HG03280 (cell line): ENCODE data around the gene PTPN1.
"Not testable (repeated sequence)": the region's sequence is repeated elsewhere in the genome, so short reads cannot be mapped to it uniquely, and the experiment has no call there.

ENCODE experiments used
- ATAC-seq: cut with Tn5 transposase; IDR thresholded peaks from one replicate; pipeline ENCODE4 v1.9.1; 2021; ENCODE audit warnings: mild to moderate bottlenecking, moderate library complexity; ENCODE audit not compliant: unreplicated experiment

Gene PTPN1

GRCh38 chr20:50602432-50603088 is 92.4 kb downstream of the PTPN1 start:
- ATAC-seq: no peak

DNA sequence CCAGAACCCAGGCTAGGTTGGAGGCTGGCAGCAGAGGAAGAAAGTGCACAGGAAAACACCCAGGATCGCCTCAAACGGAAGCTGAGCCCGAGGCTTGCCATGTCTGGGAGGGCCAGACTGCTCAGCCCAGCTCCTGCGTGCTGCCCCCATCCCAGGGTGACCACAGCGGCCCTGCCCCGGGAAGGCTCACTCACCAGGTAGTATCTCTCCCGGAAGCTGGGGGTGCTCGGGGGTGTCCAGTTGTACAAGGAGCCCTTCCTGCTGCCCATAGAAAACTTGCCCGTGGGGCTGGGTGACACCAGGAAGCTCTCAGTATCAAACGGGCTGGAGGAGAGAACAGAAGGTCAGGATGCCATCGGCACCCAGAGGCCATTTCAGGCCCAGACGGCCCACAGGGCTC is 94.3 kb downstream of the PTPN1 start:
- ATAC-seq: no peak

DNA sequence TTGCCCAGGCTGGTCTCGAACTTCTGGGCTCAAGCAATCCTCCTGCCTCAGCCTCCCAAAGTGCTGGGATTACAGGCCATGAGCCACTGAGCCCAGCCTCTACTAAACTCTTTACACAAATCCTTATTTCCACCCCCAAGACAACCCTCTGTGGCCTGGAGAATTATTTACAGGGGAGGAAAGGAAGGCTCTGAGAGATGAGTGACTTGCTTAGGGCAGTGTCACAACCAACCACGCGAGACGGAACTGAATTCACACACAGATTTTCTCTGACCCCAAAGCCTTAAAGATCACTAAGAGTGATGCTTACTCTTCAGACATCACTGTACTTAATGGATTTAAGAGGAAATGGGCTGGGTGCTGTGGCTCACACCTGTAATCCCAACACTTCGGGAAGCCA is 95.0 kb downstream of the PTPN1 start:
- ATAC-seq: no peak

GRCh38 chr20:50607436-50607835 is 97.3 kb downstream of the PTPN1 start:
- ATAC-seq: no peak

DNA sequence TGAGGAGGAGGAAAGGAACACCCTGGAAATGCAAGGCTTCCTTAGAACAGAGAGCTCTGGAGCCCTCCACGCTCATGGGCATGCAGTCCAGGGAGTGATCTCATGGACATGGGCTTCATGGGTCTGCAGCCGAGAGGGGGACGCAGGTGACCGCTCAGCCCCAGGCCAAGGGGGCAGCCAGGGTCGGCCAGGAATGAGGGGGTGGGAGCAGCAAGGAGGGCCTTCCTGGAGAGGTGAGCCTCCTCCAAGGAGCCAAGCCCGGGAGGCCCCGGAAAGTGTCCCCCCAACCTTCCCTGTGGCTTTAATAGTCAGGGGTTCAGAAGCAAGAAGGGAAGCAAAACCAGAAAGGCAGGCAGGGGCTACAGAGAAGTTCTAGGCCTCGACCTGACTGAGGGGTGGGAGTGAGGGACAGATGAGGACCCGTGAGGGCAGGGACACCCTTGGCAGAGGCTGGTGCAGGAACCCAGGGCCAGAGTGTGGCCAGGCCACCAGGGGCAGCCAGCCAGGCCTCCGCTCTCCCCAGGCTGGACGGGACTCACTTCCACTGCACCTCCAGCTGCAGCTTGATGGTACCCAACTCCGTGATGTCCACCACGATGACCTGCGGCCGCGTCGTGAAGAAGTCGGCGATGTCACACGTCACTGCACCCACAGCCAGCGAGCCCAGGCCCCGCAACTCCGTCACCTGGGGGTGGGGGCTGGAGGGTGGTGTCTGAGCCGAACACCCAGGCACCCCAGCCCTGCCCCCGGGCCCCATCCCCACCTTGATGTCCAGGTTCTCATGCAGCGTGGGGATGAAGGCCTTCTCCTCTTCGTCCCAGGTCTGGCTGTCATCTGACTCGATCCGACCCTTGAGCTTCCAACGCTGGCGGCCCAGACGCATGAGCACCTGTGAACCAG is 97.9 kb downstream of the PTPN1 start:
- no peak for ATAC-seq

DNA sequence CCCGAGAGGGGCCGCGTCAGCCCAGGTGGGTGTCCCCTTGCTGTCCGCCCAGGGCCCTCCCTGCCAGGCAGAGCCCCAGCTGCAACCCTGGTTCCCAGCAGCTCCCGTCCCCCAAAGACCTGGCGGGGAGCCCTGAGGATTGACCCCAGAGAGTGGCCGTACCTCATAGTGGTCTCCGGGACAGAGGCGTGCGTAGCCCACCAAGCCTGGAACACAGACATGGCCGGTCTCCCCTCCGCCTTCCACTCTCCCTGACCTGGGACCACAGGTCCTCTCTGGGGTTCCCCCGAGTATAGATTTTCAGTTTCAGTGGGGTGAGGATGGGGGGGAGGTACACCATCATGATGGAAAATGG is 98.5 kb downstream of the PTPN1 start:
- no peak for ATAC-seq

DNA sequence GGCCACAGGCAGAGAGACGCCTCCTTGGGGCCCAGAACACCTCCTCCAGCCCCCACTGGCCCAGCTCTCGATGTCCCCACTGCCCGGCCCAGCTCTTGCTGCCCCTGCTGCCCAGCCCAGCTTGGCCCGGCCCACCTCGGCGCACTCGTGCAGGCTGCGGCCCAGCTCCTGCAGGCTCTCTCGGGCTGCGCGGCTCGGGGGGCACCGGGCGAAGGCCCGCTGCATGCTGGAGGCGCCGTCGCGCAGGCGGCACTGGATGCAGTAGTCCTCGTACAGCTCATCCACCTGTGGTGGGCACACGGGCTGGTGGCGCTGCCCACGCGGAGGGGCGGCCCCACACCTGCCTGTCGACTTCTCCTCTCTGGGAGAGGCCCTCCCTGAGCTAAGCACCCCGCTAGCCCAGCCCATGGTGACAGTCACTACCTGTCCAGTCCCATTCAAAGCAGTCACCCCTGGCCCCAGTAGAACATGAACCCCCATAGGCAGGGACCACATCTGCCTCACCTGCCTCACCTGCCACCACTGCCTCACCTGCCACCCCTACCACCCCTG is 99.3 kb downstream of the PTPN1 start:
- ATAC-seq: no peak

DNA sequence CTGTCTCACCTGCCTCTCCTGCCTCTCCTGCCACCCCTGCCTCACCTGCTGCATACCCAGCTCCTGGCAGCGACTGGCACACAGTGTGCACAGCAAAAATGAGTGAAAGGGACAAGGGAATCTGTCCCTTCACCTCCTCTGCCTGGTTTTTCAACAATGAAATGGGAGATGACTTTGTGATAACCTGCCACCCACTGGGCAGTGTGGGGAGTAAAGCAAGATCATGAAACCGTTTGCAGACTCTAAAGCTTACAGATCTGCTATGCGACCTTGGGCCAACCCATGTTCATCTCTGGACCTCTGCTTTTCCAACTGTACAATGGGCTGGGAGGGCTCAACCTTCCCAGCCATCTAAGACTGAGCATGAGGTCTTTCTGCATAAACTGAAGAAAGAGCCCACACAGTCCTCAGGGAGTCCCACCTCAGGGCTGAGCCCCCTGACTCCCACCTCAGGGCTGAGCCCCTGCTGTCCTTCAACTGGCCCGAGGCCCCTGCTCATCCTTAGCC is 100.1 kb downstream of the PTPN1 start:
- ATAC-seq: no peak

DNA sequence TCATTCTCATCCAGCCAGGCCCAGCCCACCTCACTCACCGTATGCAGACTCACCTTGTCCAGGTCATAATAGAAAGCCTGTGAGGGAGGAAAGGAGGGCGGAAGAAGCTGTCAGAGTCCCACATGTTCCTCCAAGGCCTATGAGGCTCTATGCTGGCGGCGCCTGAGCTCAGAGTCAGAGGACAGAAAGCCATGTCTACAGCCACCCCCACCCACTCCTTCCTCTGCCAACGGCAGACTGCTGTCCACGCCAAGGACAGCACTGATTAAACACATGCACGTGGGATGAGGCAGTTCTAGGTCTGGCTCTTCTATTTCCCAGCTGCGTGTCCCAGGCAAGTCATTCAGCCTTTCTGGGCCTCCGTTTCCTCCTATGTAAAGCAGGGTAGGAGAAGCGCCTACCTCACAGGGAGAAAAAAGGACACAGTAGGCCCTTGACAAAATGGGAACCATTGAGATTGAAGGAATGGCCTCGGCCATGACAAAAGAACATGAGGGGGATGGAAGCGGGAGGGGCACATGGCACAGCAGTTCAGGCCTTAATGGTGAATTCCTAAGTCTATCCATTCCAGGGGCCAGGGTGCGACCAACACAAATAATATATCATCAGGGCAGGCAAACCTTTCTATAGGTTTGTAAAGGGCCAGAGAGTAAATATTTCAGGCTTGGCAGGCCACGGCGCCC is 101.1 kb downstream of the PTPN1 start:
- no peak for ATAC-seq

DNA sequence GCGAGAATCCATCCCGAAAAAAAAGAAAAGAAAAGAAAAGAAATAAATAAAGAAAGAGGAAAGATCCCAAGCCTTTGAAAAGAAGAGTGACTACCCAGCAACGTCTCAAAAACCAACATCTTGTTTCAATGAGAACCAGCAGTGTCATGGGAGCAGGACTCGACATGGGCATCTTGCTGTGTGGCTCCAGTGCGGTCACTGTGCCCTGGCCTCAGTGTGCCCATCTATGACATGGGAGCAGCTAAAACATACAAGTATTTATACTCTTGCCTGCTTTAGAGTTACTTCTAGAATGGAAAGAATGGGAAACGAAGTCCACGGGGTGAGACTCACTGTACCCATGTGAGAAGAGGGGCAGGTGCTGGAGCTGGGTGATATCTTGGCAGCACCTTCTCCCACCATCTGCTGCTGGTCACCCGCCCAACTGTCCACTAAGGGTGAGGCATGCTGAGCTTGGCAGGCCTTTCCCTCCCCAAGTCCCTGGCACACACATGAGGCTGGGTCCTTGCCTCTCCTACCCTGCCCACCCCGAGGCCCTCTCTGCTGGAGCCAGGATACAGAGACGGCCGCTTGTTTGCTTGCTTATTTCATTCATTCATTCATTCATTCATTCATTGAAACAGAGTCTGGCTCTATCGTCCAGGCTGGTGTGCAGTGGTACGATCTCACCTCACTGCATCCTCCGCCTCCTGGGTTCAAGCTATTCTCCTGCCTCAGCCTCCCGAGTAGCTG is 103.4 kb downstream of the PTPN1 start:
- no peak for ATAC-seq

DNA sequence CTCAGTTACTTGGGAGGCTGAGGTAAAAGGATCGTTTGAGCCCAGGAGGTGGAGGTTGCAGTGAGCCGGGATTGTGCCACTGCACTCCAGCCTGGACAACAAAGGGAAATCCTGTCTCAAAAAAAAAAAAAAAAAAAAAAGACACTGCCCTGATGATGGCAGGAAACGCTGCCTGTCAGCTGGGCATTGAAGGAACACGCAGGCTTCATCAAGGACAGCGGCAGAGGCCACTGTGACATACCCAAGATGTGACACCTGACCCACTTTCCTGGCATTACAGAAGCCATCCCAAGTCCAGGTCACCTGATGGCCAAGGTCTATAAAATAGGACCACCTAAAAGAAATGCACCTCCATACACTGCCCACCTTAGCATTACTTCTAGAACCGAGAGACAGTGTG is 105.2 kb downstream of the PTPN1 start:
- no peak for ATAC-seq

DNA sequence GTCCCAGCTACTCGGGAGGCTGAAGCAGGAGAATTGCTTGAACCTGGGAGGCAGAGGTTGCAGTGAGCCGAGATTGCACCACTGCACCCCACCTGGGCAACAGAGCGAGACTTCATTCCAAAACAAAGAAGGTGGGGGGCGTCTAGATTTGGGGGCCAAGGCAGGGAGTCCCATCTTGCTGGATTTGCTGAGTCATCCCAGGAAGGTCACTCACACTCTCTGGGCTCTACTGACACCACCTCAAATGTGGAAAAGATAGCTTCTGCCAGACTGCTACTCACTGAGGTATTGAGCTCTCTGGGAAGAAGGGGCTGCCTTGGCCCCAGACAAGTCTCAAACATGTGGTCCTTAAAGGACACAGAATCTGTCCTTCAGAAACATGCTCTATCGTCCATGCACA is 106.8 kb downstream of the PTPN1 start:
- no peak for ATAC-seq

DNA sequence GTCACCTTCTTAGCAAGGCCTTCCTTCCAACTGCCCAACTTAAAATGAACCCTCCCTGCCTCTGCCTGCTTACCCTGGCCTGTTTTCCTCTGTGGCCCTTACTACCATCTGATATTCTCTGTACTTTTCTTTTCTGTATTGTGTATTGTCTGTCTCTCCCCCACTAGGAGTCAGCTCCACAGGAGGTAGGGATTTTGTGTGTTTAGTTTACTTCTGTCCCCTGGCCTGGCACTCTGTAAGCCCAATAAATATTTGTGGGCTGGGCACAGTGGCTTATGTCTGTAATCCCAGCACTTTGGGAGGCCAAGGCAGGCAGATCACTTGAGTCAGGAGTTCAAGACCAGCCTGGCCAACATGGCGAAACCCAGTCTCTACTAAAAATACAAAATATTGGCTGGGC is 108.4 kb downstream of the PTPN1 start:
- no peak for ATAC-seq

DNA sequence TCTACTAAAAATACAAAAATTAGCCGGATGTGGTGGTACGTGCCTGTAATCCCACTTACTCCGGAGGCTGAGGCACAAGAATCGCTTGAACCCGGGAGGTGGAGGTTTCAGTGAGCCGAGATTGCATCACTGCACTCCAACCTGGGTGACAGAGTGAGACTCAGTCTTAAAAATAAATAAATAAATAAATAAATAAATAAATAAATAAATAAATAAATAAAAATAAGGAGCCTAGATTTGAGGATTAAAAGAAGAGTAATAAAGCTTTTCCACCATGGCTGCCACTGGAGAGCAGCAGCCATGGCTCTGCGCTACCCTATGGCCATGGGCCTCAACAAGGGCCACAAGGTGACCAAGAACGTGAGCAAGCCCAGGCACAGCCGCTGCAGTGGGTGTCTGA is 110.3 kb downstream of the PTPN1 start:
- not testable (repeated sequence) for ATAC-seq

- ATAC-seq: no peak
These were observed 111.0 kb downstream of the PTPN1 start for GRCh38 chr20:50621068-50621665.

DNA sequence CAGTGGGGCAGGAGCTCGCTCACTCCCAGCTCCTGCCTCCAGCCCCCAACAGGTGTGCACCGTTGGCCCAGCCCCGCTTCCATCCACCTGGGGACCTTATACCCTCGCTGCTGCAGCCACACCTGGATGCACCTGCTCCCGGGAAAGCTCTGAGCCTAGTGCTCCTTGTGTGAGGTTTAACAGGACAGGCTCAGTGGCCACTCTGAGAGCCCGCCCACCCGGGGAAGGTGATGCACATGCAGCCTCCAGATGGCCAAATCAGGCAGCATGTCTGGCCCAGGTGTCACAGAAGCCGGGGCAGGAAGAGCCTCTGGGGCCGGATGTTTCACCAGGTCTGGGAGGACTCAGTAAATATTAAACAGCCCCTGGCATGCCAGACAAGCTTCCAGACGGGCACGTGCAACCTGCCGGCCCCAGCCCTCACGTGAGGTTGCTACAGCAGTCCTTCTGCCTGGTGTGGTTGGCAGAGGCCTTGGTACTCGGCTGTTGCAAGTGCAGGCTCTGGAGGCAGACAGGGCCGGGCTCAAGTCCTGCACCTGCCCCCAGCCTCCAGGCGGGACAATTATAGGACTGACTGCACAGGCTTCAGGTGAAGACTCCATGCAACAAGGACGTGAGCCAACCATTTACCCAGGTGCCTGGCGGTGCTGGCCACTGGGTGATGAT is 114.3 kb downstream of the PTPN1 start:
- ATAC-seq: no peak

GRCh38 chr20:50625986-50626677 is 115.9 kb downstream of the PTPN1 start:
- ATAC-seq: no peak

GRCh38 chr20:50627747-50628146 is 117.6 kb downstream of the PTPN1 start:
- no peak for ATAC-seq

- no peak for ATAC-seq
These were observed 118.1 kb downstream of the PTPN1 start for GRCh38 chr20:50628332-50628731.
